Right lobe of liver (tissue), 6 donors: ENCODE measurements around the gene ZP1. TPM values are rescaled to one million over a fixed set of nuclear protein-coding genes. Genes with fewer than 3 reads are reported as not detected.

Experiments
- ATAC-seq, 4 donors: fragments of 200-7000 bp; cut with Tn5 transposase; one replicate each; pipeline ENCODE4 v1.9.1; 2020; ENCODE audit warnings: mild to moderate bottlenecking in 4 of 4, moderate library complexity in 4 of 4
- DNase-seq, 3 donors: peaks; one replicate each; pipeline ENCODE4 v3.0.0-alpha.2; 2020
- H3K27ac ChIP-seq, 3 donors: fragments of 200-600 bp; one replicate each; pipeline ENCODE4 v1.8.0; 2022
- H3K27me3 ChIP-seq, 2 donors: fragments of 200-600 bp; one replicate each; pipeline ENCODE4 v1.8.0; 2022
- H3K36me3 ChIP-seq, 4 donors: fragments of 200-600 bp; sonication (generic) in 1 of 4; one replicate each; pipeline versions ENCODE4 v1.5.1 to v1.8.0; 2017 to 2022; ENCODE audit warnings: control low read depth in 1 of 4
- H3K4me1 ChIP-seq, 4 donors: fragments of 200-600 bp; sonication (generic) in 1 of 4; one replicate each; pipeline versions ENCODE4 v1.5.1 to v1.8.0; 2017 to 2022; ENCODE audit warnings: control low read depth in 1 of 4
- H3K4me3 ChIP-seq, 3 donors: fragments of 200-600 bp; one replicate each; pipeline ENCODE4 v1.8.0; 2022
- H3K9me3 ChIP-seq, 4 donors: fragments of 200-600 bp; sonication (generic) in 1 of 4; one replicate each; pipeline versions ENCODE4 v1.5.1 to v1.8.0; 2017 to 2022; ENCODE audit warnings: control low read depth in 1 of 4
- CTCF ChIP-seq, 4 donors: fragments of 200-600 bp in 3 of 4; fragments of 450-650 bp in 1 of 4; IDR thresholded peaks; one replicate each; pipeline versions ENCODE4 v1.5.1 to v1.8.0; 2016 to 2022; ENCODE audit warnings: antibody characterized with exemption in 4 of 4, mild to moderate bottlenecking in 2 of 4
- POLR2A ChIP-seq: fragments of 450-650 bp; IDR thresholded peaks from one replicate; pipeline ENCODE4 v1.6.1; 2017; ENCODE audit warnings: antibody characterized with exemption, mild to moderate bottlenecking
- WGBS: methylation state at CpG from one replicate; pipeline ENCODE4 v1.1.6; 2018; ENCODE audit warnings: low coverage, low lambda C conversion rate; ENCODE audit not compliant: insufficient coverage; ENCODE audit errors: missing lambda C conversion rate; 5-methylcytosine and 5-hydroxymethylcytosine counted together
- intact Hi-C, 2 donors: fragments of 100-400 bp; cut with DNase I; formaldehyde crosslinking; loops; one replicate each; pipeline versions ENCODE4 v1.11.2 to v1.14.1; 2022
- total RNA-seq, 6 experiments: library from RNA; depleted of rRNA in 2 of 6; stranded (reverse); fragments of >200 nt in 2 of 6; fragmentation: NEBNext Ultra II Directional in 3 of 6; extraction: Animal tissue kit (Norgen Biotek cat#: 25700) in 3 of 6; gene quantifications; one replicate each; pipeline versions ENCODE4 v1.1.0 to v1.2.4, GENCODE V29; 2016 to 2023
- donor health status: DM: no; HTN: yes; CAD: no.
- donor health status: DM: no; HTN: no; CAD: no.
- donor health status: DM: no; HTN: no; CAD: no.
- donor health status: DM: no; HTN: yes; CAD: no.
- donor health status: DM: no; HTN: yes; CAD: no.

ZP1 gene
- total RNA-seq, 6 experiments from 2014 or later, result not detected

DNA sequence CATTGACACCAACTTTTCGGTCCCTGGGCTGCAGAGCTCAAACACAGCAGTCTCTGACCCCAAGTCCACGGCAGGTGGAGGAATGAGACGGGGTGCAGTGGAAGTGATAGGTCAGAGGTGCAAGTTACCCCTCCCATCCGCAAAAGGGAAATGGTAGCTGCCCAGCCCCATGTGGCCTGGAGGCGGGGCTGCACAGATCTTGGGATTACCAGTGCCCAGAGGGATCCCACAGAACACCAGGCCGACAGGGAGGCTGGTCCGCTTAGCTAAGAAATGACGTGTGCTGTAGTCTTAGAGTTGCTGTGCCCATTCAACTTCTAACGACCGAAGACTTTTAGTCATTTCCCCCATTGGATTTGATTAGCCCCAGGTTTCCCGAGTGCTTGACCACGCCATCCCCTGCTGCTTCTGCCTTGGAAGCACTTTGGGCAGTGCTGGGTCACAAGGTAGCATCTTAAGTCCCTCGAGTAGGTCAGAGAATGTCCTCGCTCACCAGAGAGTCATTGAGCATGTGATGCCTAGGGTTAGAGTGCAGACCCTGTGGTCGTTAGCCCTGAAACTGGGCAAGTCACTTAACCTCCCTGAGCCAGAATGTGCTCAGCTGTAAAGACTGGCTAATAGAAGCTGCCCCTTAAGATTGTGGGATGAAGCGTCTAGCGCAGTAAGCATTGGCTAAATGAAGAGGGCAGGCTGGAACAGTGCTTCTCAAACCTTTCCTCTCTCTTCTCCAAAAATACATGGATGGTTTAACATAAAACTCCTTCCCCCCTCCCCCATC lies 15.8 kb upstream of the ZP1 start:
- H3K36me3 ChIP-seq, result peaks cover 0 to 3% (median 0%) of the 10 kb centered on the region in 4 donors
- ATAC-seq (no peak), DNase-seq (no peak)
- TF ChIP-seq POLR2A (no peak), CTCF (IDR thresholded peaks at IDR 0.05) (no peak)
- no peaks in the 10 kb centered on the region for H3K27me3 ChIP-seq
- no peaks in the 10 kb centered on the region for H3K9me3 ChIP-seq
- WGBS, result 86% methylated on average over 5 of the region's 17 CpGs
- intact Hi-C loops, result no loop called here
- H3K4me1 ChIP-seq, result peaks cover 0 to 5% (median 0%) of the 10 kb centered on the region in 4 donors
- peak overlapping the region in 2 of 3 donors; percentile 77 to 83 for H3K27ac ChIP-seq
- H3K4me3 ChIP-seq, result peak overlapping the region in 2 of 3 donors; percentile 51 to 61

- Histone ChIP-seq H3K27me3 (no peaks in the 10 kb centered on the region), H3K4me1 (peaks cover 0 to 5% (median 0%) of the 10 kb centered on the region in 4 donors), H3K27ac (peak overlapping the region in 2 of 3 donors; percentile 77 to 83), H3K4me3 (peak overlapping the region; percentile 26 to 61 (median 51)), H3K36me3 (peaks cover 0 to 3% (median 0%) of the 10 kb centered on the region in 4 donors), H3K9me3 (no peaks in the 10 kb centered on the region)
- ATAC-seq (peak; percentile 85 to 93 (median 92)), DNase-seq (peak; percentile 74 to 88 (median 86))
- 41% methylated on average over 20 of the region's 78 CpGs for WGBS
- no peak for TF ChIP-seq CTCF (IDR thresholded peaks at IDR 0.05)
- TF ChIP-seq POLR2A, result peak; percentile 59
- intact Hi-C loops, result no loop called here
Observed at GRCh38 chr11:60852117-60852981, 15.0 kb upstream of the ZP1 start.

DNA sequence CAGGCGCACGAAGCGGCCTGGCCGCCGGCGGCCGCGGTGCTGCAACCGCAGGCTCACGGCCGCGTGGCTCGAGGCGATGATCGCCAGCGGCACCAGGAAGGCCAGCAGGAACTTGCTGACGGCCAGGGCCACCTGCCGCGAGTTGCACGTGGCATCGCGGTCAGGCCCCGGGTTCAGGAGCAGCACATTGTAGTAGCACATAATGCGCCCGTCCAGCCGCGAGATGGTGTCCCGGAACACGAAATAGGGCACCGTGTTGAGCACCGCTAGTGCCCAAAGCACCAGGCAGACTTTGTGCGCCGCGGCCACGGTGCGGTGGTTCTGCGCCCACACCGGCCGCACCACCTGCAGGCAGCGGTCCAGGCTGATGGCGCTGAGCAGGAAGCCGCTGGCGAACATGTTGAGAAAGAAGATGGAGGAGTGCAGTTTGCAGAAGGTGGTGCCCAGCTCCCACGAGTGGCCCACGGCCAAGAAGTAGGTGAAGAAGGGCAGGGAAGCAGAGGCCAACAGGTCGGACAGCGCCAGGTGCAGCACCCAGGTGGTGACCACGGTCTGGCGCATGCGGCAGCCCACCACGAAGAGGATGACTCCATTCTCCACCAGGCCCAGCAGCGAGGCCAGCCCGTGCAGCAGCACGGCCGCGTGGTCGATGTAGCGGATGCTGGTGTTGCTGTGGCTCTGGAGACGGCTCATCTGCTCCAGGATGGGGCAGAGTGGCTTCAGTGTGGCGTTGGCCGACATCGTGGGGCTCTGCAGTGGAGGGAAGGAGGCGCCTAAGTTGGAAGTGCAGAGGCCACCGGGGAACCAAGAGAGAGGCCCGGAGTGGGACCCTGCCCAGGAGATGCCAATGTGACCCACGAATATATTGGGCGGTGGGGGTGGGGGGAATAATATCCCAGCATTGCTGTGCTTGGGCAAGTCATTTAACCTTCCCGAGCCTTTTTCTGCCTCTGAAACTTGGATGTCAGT lies 14.1 kb upstream of the ZP1 start:
- Histone ChIP-seq H3K9me3 (no peaks in the 10 kb centered on the region), H3K4me3 (peak overlapping the region in 2 of 3 donors; percentile 51 to 61), H3K27me3 (no peaks in the 10 kb centered on the region), H3K36me3 (peaks cover 0 to 3% (median 0%) of the 10 kb centered on the region in 4 donors), H3K27ac (no peak overlapping the region), H3K4me1 (peaks cover 0 to 5% (median 0%) of the 10 kb centered on the region in 4 donors)
- WGBS, result 94% methylated on average over 11 of the region's 68 CpGs
- DNase-seq, result no peak
- ATAC-seq, result no peak
- intact Hi-C loops, result no loop called here
- TF ChIP-seq POLR2A (no peak), CTCF (IDR thresholded peaks at IDR 0.05) (no peak)
